ENCODE data around the gene LRRC3C. TPM values are rescaled to one million over a fixed set of nuclear protein-coding genes. Genes with fewer than 3 reads are reported as not detected.

Gene LRRC3C
- total and polyA plus RNA-seq, 4 donors = 0.08 to 0.24 (median 0.17) TPM; not detected in 1

GRCh38 chr17:39949028-39949427 lies 21.5 kb downstream of the LRRC3C start (continued):
- TF ChIP-seq REST (IDR thresholded peaks at IDR 0.05) = no peak
- no peak for TF ChIP-seq FOXA1 (IDR thresholded peaks at IDR 0.05)

GRCh38 chr17:39950871-39951348 lies 23.4 kb downstream of the LRRC3C start:
- WGBS = 39% methylated on average over 5 of the region's 5 CpGs
- Histone ChIP-seq H3K27ac (ENCODE audit: low read depth in 1 of 2, low read length in 2 of 2) (peak overlapping the region in 1 of 2 donors; percentile 40), H3K36me3 (ENCODE audit: control insufficient read depth in 4 of 4, insufficient read depth in 3 of 4, low read depth in 1 of 4, low read length in 3 of 4) (no peaks in the 10 kb centered on the region), H3K4me3 (ENCODE audit: low read depth in 1 of 3, low read length in 3 of 3) (no peak overlapping the region), H3K4me1 (ENCODE audit: control insufficient read depth in 4 of 4, insufficient read depth in 4 of 4, low read length in 3 of 4) (peaks cover 13 to 30% (median 19%) of the 10 kb centered on the region in 4 donors), H3K9ac (ENCODE audit: low read depth in 1 of 2, low read length in 2 of 2) (no peak overlapping the region), H3K9me3 (ENCODE audit: control insufficient read depth in 4 of 4, low read length in 3 of 4) (no peaks in the 10 kb centered on the region), H3K27me3 (ENCODE audit: control insufficient read depth in 4 of 4, insufficient read depth in 4 of 4, low read length in 3 of 4) (no peaks in the 10 kb centered on the region)
- TF ChIP-seq JUND (IDR thresholded peaks at IDR 0.05) = no peak
- peak; percentile 99 to 100 for TF ChIP-seq HNF4A (conservative IDR thresholded peaks at IDR 0.05)
- TF ChIP-seq NR2F2 (IDR thresholded peaks at IDR 0.05) = peak; percentile 54
- no peak for TF ChIP-seq FOXA2 (IDR thresholded peaks at IDR 0.05)
- no peak for TF ChIP-seq CTCF (IDR thresholded peaks at IDR 0.05; ENCODE audit: low read depth, low read length, missing input control)
- TF ChIP-seq MAX (IDR thresholded peaks at IDR 0.05) = no peak
- no peak for TF ChIP-seq ZBTB33 (IDR thresholded peaks at IDR 0.05)
- TF ChIP-seq EGR1 (IDR thresholded peaks at IDR 0.05; ENCODE audit: low read depth in 2 of 2) = peak in 1 of 2 donors; percentile 57
- TF ChIP-seq GABPA (IDR thresholded peaks at IDR 0.05 in 1 of 2, conservative IDR thresholded peaks at IDR 0.05 in 1 of 2) = no peak
- no peak for TF ChIP-seq ATF3 (IDR thresholded peaks at IDR 0.05)
- TF ChIP-seq RXRA (IDR thresholded peaks at IDR 0.05) = peak; percentile 76 to 77
- peak; percentile 17 to 47 for TF ChIP-seq RAD21 (IDR thresholded peaks at IDR 0.05)
- TF ChIP-seq YY1 (IDR thresholded peaks at IDR 0.05) = peak; percentile 18
- peak; percentile 90 for TF ChIP-seq SP1 (IDR thresholded peaks at IDR 0.05)
- TF ChIP-seq TAF1 (conservative IDR thresholded peaks at IDR 0.05) = no peak
- TF ChIP-seq FOXA1 (IDR thresholded peaks at IDR 0.05) = no peak
- no peak for TF ChIP-seq REST (IDR thresholded peaks at IDR 0.05)
- TF ChIP-seq HNF4G (IDR thresholded peaks at IDR 0.05) = peak; percentile 95
- DNase-seq (ENCODE audit: low spot score) = no peak

Measured in liver (tissue), 9 donors.